Panc1 (cell line): Measurements from ENCODE around the gene TJP2. TPM values are rescaled to one million over a fixed set of nuclear protein-coding genes. Genes with fewer than 3 reads are reported as not detected.

ENCODE experiments used
- ATAC-seq: fragments of 200-7000 bp; cut with Tn5 transposase; 2 replicates; pipeline ENCODE4 v1.9.1; 2020; ENCODE audit warnings: mild to moderate bottlenecking, moderate library complexity
- BruUV-seq: library from RNA; stranded (reverse); fragments of 400-500 nt; replicated peaks from 2 replicates; lab custom pipeline; 2021; lab: Mats Ljungman, UMichigan
- CTCF ChIA-PET: fragments of 300-600 bp; sonication (Branson Sonifier 250); formaldehyde crosslinking; loops from one replicate; lab custom pipeline; 2022; ENCODE audit warnings: antibody characterized with exemption; lab: Charles Lee
- POLR2A ChIA-PET: fragments of 300-600 bp; sonication (Branson Sonifier 250); formaldehyde crosslinking; loops from one replicate; lab custom pipeline; 2022; ENCODE audit warnings: antibody characterized with exemption; lab: Charles Lee
- DNase-seq: peaks from one replicate; pipeline ENCODE4 v3.0.0-alpha.2; 2010; ENCODE audit warnings: low read depth, low spot score
- H3K27ac ChIP-seq: 2 replicates; pipeline ENCODE4 v1.5.1; 2011; ENCODE audit warnings: mild to moderate bottlenecking, low read length, inconsistent platforms
- H3K27me3 ChIP-seq: fragments of 200-500 bp; sonication (Bioruptor generic); 2 replicates; pipeline ENCODE4 v1.6.0; 2014; ENCODE audit warnings: low read length, inconsistent platforms; ENCODE audit not compliant: control insufficient read depth, insufficient read depth
- H3K36me3 ChIP-seq: fragments of 200-500 bp; sonication (Bioruptor generic); 2 replicates; pipeline ENCODE4 v1.5.1; 2014; ENCODE audit warnings: inconsistent platforms, mild to moderate bottlenecking, low read length, moderate library complexity; ENCODE audit not compliant: control insufficient read depth, insufficient read depth
- H3K4me1 ChIP-seq: 2 replicates; pipeline ENCODE4 v1.5.1; 2011; ENCODE audit warnings: inconsistent platforms, mild to moderate bottlenecking, low read length, moderate library complexity; ENCODE audit not compliant: control insufficient read depth, insufficient read depth
- H3K4me3 ChIP-seq, 2 experiments: 2 replicates each; pipeline ENCODE4 v1.5.1; 2011 to 2012; ENCODE audit warnings: low read depth in 2 of 2, low read length in 2 of 2, mild to moderate bottlenecking in 2 of 2, inconsistent platforms in 1 of 2, moderate library complexity in 1 of 2
- H3K9me3 ChIP-seq: fragments of 200-500 bp; sonication (Bioruptor generic); 2 replicates; pipeline ENCODE4 v1.5.1; 2014; ENCODE audit warnings: low read depth, mild to moderate bottlenecking, inconsistent platforms, low read length, moderate library complexity; ENCODE audit not compliant: control insufficient read depth, insufficient read depth
- CTCF ChIP-seq: fragments of 450-650 bp; IDR thresholded peaks from 2 replicates; pipeline ENCODE4 v1.5.1; 2017; ENCODE audit warnings: mild to moderate bottlenecking
- POLR2AphosphoS5 ChIP-seq: IDR thresholded peaks from 2 replicates; pipeline ENCODE4 v1.6.1; 2012; ENCODE audit warnings: mild to moderate bottlenecking, low read depth, low read length, moderate library complexity
- REST ChIP-seq, 2 experiments: IDR thresholded peaks; 2 replicates each; pipeline ENCODE4 v1.6.1; 2011 to 2012; ENCODE audit warnings: low read depth in 2 of 2, control low read depth in 1 of 2, low read length in 1 of 2, mild to moderate bottlenecking in 1 of 2, moderate library complexity in 1 of 2; ENCODE audit not compliant: insufficient read depth in 1 of 2
- SIN3A ChIP-seq: IDR thresholded peaks from 2 replicates; pipeline ENCODE4 v1.6.1; 2012; ENCODE audit warnings: low read depth, mild to moderate bottlenecking, low read length, moderate library complexity, borderline replicate concordance; ENCODE audit not compliant: insufficient read depth
- TCF7L2 ChIP-seq: IDR thresholded peaks from 2 replicates; pipeline ENCODE4 v1.6.1; 2011; ENCODE audit warnings: mild to moderate bottlenecking, low read depth, low read length, inconsistent platforms
- in situ Hi-C: cut with HindIII; loops from 2 replicates; pipeline ENCODE4 v1.10.0; 2016; ENCODE audit warnings: low sequenced_read_pairs, low pct_unique_long_range_greater_than_20kb
- intact Hi-C: fragments of 100-400 bp; cut with micrococcal nuclease; formaldehyde crosslinking; loops from one replicate; pipeline ENCODE4 v1.10.0; 2022; ENCODE audit not compliant: unreplicated experiment
- total RNA-seq: library from RNA; stranded (reverse); gene quantifications from one replicate; pipeline ENCODE4 v1.2.1, GENCODE V29; 2021; ENCODE audit not compliant: unreplicated experiment

The TJP2 gene
- total RNA-seq, 1 experiment from 2014 or later: 40.2 TPM

- Histone ChIP-seq H3K4me3 (no peak overlapping the region), H3K27me3 (no peaks in the 10 kb centered on the region), H3K9me3 (no peaks in the 10 kb centered on the region), H3K4me1 (peaks cover 17% of the 10 kb centered on the region), H3K27ac (no peak overlapping the region), H3K36me3 (no peaks in the 10 kb centered on the region)
- ChIA-PET CTCF (no interaction called here), POLR2A (no interaction called here)
- DNase-seq (no peak), ATAC-seq (no peak)
- no TSS peak for BruUV-seq
- intact Hi-C loops: loop anchor here (10.0 kb wide), 3 partner anchors 53 to 117 kb away; no protein-coding TSS in a partner anchor
- in situ Hi-C loops: no loop called here
- TF ChIP-seq SIN3A: no peak
- no peak for TF ChIP-seq TCF7L2
- TF ChIP-seq REST (IDR thresholded peaks at IDR 0.05; ENCODE audit: insufficient read depth in 1 of 2, low read depth in 2 of 2, low read length in 1 of 2): no peak
- TF ChIP-seq POLR2AphosphoS5: no peak
- no peak for TF ChIP-seq CTCF
Observed at GRCh38 chr9:69171517-69171916, 2.6 kb upstream of the TJP2 start.

GRCh38 chr9:69172895-69173294, 1.2 kb upstream of the TJP2 start:
- H3K4me3 ChIP-seq: no peak overlapping the region; a peak in 1 of 4 replicates
- no peaks in the 10 kb centered on the region for H3K27me3 ChIP-seq
- POLR2A ChIA-PET: interaction anchor here (0.7 kb wide), 1 partner anchor 15 kb away, joined by 3 read pairs; no protein-coding TSS in a partner anchor
- no peak for ATAC-seq
- H3K4me1 ChIP-seq: peaks cover 31% of the 10 kb centered on the region
- CTCF ChIA-PET: no interaction called here
- H3K9me3 ChIP-seq: no peaks in the 10 kb centered on the region
- in situ Hi-C loops (no loop called here), intact Hi-C loops (loop anchor here (10.0 kb wide), 3 partner anchors 52 to 118 kb away; no protein-coding TSS in a partner anchor)
- no peaks in the 10 kb centered on the region for H3K36me3 ChIP-seq
- peak overlapping the region; percentile 83 for H3K27ac ChIP-seq
- no TSS peak for BruUV-seq
- DNase-seq: no peak
- TF ChIP-seq POLR2AphosphoS5: no peak
- TF ChIP-seq TCF7L2: no peak
- TF ChIP-seq SIN3A: no peak
- no peak for TF ChIP-seq CTCF
- no peak for TF ChIP-seq REST (IDR thresholded peaks at IDR 0.05; ENCODE audit: insufficient read depth in 1 of 2, low read depth in 2 of 2, low read length in 1 of 2)
